Measurements from ENCODE around the gene PLCB2.

Gene PLCB2

GRCh38 chr15:40337597-40337996 is 29.9 kb upstream of the PLCB2 start:
- Mint-ChIP-seq H3K4me3 (no peak overlapping the region), H3K27me3 (no peaks in the 10 kb centered on the region), H3K4me1 (peaks cover 8% of the 10 kb centered on the region), H3K9me3 (no peaks in the 10 kb centered on the region), H3K36me3 (ENCODE audit: insufficient read depth) (no peaks in the 10 kb centered on the region), H3K27ac (ENCODE audit: low read depth) (no peak overlapping the region)
- DNase-seq (ENCODE audit: low spot score in 2 of 2) (no peak), ATAC-seq (replicated peaks; ENCODE audit: extremely low read depth, poor library complexity, severe bottlenecking) (no peak)

DNA sequence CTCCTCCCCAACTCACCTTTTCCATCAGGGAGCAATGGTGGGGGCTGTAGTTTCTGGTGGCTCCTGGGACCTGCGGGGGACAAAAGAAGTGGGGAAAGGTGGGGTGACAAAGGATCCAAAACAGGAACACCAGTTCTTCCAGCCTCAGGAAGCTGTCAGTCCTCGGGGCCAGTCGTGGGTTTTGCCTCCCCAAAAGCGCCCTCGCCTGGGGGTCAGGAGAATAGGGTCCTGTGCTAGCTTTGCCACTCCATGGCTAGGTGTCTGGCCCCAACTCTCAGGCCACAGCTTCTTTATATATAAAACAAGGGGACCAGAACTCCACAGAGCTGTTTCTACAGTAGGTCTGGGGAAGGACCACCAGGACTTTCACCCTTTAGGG is 29.0 kb upstream of the PLCB2 start:
- no peaks in the 10 kb centered on the region for H3K36me3 Mint-ChIP-seq (ENCODE audit: insufficient read depth)
- H3K27ac Mint-ChIP-seq (ENCODE audit: low read depth) = no peak overlapping the region
- no peaks in the 10 kb centered on the region for H3K27me3 Mint-ChIP-seq
- DNase-seq (ENCODE audit: low spot score in 2 of 2) (no peak), ATAC-seq (replicated peaks; ENCODE audit: extremely low read depth, poor library complexity, severe bottlenecking) (no peak)
- H3K9me3 Mint-ChIP-seq = no peaks in the 10 kb centered on the region
- H3K4me3 Mint-ChIP-seq = no peak overlapping the region
- H3K4me1 Mint-ChIP-seq = peaks cover 8% of the 10 kb centered on the region

GRCh38 chr15:40335938-40336743 is 28.4 kb upstream of the PLCB2 start:
- no peaks in the 10 kb centered on the region for H3K27me3 Mint-ChIP-seq
- no peaks in the 10 kb centered on the region for H3K9me3 Mint-ChIP-seq
- H3K36me3 Mint-ChIP-seq (ENCODE audit: insufficient read depth) = no peaks in the 10 kb centered on the region
- no peak overlapping the region for H3K4me3 Mint-ChIP-seq
- ATAC-seq (replicated peaks; ENCODE audit: extremely low read depth, poor library complexity, severe bottlenecking) = no peak
- H3K4me1 Mint-ChIP-seq = peaks cover 8% of the 10 kb centered on the region
- no peak overlapping the region for H3K27ac Mint-ChIP-seq (ENCODE audit: low read depth)
- DNase-seq (ENCODE audit: low spot score in 2 of 2) = no peak

DNA sequence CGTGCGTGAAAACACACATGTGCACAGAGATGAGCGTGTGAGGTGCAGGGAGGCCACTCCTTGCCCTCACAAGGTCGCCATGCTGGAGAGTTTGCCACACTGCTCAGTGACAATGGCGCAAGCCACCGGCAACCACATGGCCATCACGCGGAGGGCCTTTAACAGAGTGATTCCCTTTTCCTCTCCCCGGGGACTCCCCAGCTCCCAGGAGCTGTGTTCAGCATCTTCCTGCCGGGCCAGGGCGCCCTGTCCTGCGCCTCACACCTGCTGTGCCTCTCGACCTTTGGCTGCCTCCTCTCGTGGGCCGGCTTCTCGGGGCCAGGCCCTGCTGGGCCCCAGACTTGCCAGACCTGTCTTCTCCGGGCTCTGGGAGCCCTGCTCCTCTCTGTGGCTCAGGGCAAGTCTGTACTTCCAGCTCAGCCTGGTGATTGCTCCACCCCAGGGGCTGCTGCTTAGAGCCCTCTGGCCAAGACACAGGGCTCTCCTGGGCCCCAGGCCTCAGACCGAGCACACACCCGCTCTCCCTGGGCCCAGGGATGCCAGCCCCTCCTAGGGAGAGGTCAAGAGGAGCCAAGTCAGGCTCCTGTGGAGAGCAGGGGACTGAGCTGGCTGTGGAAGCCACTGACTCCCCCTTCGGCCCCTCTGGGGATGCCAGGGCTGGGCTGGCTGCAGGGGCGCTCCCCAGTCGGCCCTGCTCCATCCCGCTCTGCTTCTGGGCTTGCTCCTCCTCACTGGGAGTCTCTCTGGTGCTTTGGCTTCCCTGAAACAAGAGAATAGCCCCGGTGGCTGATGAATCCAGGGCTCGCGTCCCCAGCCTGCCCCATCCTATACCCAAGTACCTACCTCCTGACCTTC is 27.4 kb upstream of the PLCB2 start:
- H3K4me3 Mint-ChIP-seq = no peak overlapping the region
- no peak for ATAC-seq (replicated peaks; ENCODE audit: extremely low read depth, poor library complexity, severe bottlenecking)
- no peak for DNase-seq (ENCODE audit: low spot score in 2 of 2)
- H3K36me3 Mint-ChIP-seq (ENCODE audit: insufficient read depth) = no peaks in the 10 kb centered on the region
- no peaks in the 10 kb centered on the region for H3K27me3 Mint-ChIP-seq
- H3K4me1 Mint-ChIP-seq = peaks cover 8% of the 10 kb centered on the region
- no peaks in the 10 kb centered on the region for H3K9me3 Mint-ChIP-seq
- no peak overlapping the region for H3K27ac Mint-ChIP-seq (ENCODE audit: low read depth)

GRCh38 chr15:40334541-40334940 is 26.8 kb upstream of the PLCB2 start:
- Mint-ChIP-seq H3K27me3 (no peaks in the 10 kb centered on the region), H3K9me3 (no peaks in the 10 kb centered on the region), H3K27ac (ENCODE audit: low read depth) (no peak overlapping the region), H3K4me1 (peaks cover 8% of the 10 kb centered on the region), H3K4me3 (no peak overlapping the region), H3K36me3 (ENCODE audit: insufficient read depth) (no peaks in the 10 kb centered on the region)
- ATAC-seq (replicated peaks; ENCODE audit: extremely low read depth, poor library complexity, severe bottlenecking) (no peak), DNase-seq (ENCODE audit: low spot score in 2 of 2) (no peak)

DNA sequence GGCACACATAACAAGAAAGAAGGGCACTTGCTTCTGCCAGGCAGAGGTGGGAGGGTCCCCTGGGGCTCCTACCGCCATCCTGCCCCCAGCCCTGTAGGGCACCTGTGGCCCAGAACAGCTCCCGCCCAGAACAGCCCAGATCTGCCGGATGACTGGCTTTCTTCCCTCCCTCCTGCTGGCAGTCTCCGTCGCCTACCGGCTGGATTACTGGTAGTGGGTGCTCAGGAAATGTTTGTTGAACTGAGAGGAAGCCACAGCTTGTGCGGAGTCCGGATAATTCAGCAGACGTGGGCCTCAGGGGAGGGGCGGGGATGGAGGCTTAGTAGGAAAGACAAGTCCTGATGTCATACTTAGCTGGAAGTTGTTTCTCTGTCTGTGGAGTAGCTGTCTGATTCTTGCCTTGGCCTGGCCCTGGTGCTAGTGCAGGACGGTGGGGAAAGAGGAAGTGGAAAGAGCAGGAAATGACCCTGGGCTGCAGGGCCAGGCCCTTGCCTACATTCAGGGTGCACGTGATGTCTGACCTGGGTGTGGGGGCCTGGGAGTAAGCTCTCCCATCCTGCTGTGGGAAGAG is 26.3 kb upstream of the PLCB2 start:
- H3K27me3 Mint-ChIP-seq = no peaks in the 10 kb centered on the region
- DNase-seq (ENCODE audit: low spot score in 2 of 2) (no peak), ATAC-seq (replicated peaks; ENCODE audit: extremely low read depth, poor library complexity, severe bottlenecking) (no peak)
- no peaks in the 10 kb centered on the region for H3K9me3 Mint-ChIP-seq
- no peak overlapping the region for H3K4me3 Mint-ChIP-seq
- H3K27ac Mint-ChIP-seq (ENCODE audit: low read depth) = no peak overlapping the region
- H3K4me1 Mint-ChIP-seq = peaks cover 10% of the 10 kb centered on the region
- H3K36me3 Mint-ChIP-seq (ENCODE audit: insufficient read depth) = no peaks in the 10 kb centered on the region

DNA sequence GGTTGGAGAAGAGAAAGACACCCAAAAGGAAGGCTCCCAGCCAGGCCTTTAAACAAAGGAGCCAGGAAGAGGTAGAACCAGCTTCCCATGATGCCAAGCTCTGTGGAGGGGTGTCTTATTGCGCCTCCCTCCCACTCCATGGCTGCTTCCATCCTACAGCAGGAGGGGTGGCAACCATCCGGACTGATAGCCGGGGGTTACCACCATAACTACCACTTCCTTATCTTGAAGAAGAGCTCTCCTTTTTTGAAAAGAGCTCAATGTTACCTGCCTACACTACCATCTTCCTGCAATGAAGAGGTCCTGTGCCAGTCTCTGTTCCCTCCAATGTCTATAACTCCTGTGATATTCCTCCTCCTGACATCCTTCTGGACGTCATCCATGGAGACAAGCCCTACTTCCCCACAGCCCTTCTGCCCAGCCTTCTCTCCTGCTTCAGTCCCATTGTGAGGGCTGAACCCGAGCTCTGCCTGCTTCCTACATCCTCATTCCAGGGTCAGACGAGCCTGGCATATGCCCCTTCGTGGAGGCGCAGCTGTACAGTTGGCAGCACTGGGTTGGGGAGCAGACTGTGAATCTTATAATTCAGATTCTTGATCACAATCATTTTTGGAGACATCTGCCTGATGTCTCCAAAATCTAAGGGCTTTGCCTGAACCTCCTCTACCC is 24.5 kb upstream of the PLCB2 start:
- Mint-ChIP-seq H3K4me1 (peaks cover 15% of the 10 kb centered on the region), H3K27ac (ENCODE audit: low read depth) (no peak overlapping the region), H3K4me3 (no peak overlapping the region), H3K27me3 (no peaks in the 10 kb centered on the region), H3K36me3 (ENCODE audit: insufficient read depth) (no peaks in the 10 kb centered on the region), H3K9me3 (no peaks in the 10 kb centered on the region)
- ATAC-seq (replicated peaks; ENCODE audit: extremely low read depth, poor library complexity, severe bottlenecking) = no peak
- DNase-seq (ENCODE audit: low spot score in 2 of 2) = no peak

DNA sequence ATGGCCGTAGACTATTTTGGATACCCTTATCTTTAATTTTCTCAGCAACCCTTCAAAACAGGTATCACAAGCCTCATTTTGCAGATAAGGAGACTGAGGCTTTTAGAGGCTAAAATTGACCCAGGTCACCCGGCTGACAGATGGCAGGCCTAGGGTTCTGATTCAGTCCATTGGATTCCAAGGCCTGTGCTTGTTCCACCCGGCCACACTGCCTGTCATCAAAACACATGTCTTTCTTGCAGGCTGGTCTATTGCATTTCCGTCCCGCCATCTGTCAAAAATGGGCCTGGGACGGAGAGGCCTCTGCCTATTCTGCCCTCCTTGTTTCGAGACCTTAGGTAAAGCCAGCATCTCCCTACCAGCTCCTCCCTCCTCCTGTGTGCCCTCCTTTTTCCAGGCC is 23.9 kb upstream of the PLCB2 start:
- ATAC-seq (replicated peaks; ENCODE audit: extremely low read depth, poor library complexity, severe bottlenecking) (no peak), DNase-seq (ENCODE audit: low spot score in 2 of 2) (no peak)
- Mint-ChIP-seq H3K27ac (ENCODE audit: low read depth) (no peak overlapping the region), H3K27me3 (no peaks in the 10 kb centered on the region), H3K4me3 (no peak overlapping the region), H3K4me1 (peaks cover 15% of the 10 kb centered on the region), H3K9me3 (no peaks in the 10 kb centered on the region), H3K36me3 (ENCODE audit: insufficient read depth) (no peaks in the 10 kb centered on the region)

GRCh38 chr15:40331026-40331425 is 23.3 kb upstream of the PLCB2 start:
- Mint-ChIP-seq H3K9me3 (no peaks in the 10 kb centered on the region), H3K4me1 (peaks cover 15% of the 10 kb centered on the region), H3K27ac (ENCODE audit: low read depth) (no peak overlapping the region), H3K4me3 (no peak overlapping the region), H3K36me3 (ENCODE audit: insufficient read depth) (no peaks in the 10 kb centered on the region), H3K27me3 (no peaks in the 10 kb centered on the region)
- DNase-seq (ENCODE audit: low spot score in 2 of 2) (no peak), ATAC-seq (replicated peaks; ENCODE audit: extremely low read depth, poor library complexity, severe bottlenecking) (no peak)

- Mint-ChIP-seq H3K27me3 (no peaks in the 10 kb centered on the region), H3K36me3 (ENCODE audit: insufficient read depth) (no peaks in the 10 kb centered on the region), H3K27ac (ENCODE audit: low read depth) (no peak overlapping the region), H3K4me3 (no peak overlapping the region), H3K9me3 (no peaks in the 10 kb centered on the region), H3K4me1 (peaks cover 15% of the 10 kb centered on the region)
- no peak for ATAC-seq (replicated peaks; ENCODE audit: extremely low read depth, poor library complexity, severe bottlenecking)
- no peak for DNase-seq (ENCODE audit: low spot score in 2 of 2)
Measured at GRCh38 chr15:40330368-40330836, 22.7 kb upstream of the PLCB2 start.

- no peak for ATAC-seq (replicated peaks; ENCODE audit: extremely low read depth, poor library complexity, severe bottlenecking)
- Mint-ChIP-seq H3K27ac (ENCODE audit: low read depth) (no peak overlapping the region), H3K4me1 (peaks cover 20% of the 10 kb centered on the region), H3K9me3 (no peaks in the 10 kb centered on the region), H3K36me3 (ENCODE audit: insufficient read depth) (no peaks in the 10 kb centered on the region), H3K27me3 (no peaks in the 10 kb centered on the region), H3K4me3 (no peak overlapping the region)
- no peak for DNase-seq (ENCODE audit: low spot score in 2 of 2)
Measured at GRCh38 chr15:40329804-40330203, 22.1 kb upstream of the PLCB2 start.

DNA sequence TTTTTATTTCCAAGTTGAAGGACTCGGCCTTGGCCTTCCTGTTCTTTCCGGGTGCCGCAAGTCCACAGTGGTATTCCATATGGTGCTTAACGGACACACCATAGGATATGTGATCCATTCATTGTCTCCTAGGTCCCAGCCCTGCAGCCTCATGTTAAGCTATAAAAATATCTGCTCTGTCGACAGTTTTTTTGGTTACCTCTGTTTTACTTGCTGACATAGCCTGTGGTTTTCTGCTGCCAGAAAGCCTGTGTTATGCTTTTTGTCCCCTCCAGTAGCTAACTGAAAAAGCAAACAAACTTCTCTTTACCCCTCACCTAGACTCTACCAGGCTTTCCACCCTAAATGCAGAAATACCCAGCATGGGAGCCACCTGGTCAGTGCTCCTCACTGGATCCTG is 21.0 kb upstream of the PLCB2 start:
- Mint-ChIP-seq H3K4me1 (peaks cover 22% of the 10 kb centered on the region), H3K4me3 (no peak overlapping the region), H3K9me3 (no peaks in the 10 kb centered on the region), H3K27ac (ENCODE audit: low read depth) (no peak overlapping the region), H3K36me3 (ENCODE audit: insufficient read depth) (no peaks in the 10 kb centered on the region), H3K27me3 (no peaks in the 10 kb centered on the region)
- ATAC-seq (replicated peaks; ENCODE audit: extremely low read depth, poor library complexity, severe bottlenecking) = no peak
- no peak for DNase-seq (ENCODE audit: low spot score in 2 of 2)
